SK-N-DZ (cell line): Measurements from ENCODE around the gene AGBL4.
A peak's percentile ranks its signal among the peaks of the same experiment; 100 is the strongest.
"Not testable (repeated sequence)": the region's sequence is repeated elsewhere in the genome, so short reads cannot be mapped to it uniquely, and the experiment has no call there.

ENCODE experiments used
- DNase-seq: peaks from one replicate; pipeline ENCODE4 v3.0.0-alpha.2; 2015; ENCODE audit warnings: low spot score

Gene AGBL4

GRCh38 chr1:48555271-48555670 is 1468.5 kb downstream of the AGBL4 start:
- no peak for DNase-seq

DNA sequence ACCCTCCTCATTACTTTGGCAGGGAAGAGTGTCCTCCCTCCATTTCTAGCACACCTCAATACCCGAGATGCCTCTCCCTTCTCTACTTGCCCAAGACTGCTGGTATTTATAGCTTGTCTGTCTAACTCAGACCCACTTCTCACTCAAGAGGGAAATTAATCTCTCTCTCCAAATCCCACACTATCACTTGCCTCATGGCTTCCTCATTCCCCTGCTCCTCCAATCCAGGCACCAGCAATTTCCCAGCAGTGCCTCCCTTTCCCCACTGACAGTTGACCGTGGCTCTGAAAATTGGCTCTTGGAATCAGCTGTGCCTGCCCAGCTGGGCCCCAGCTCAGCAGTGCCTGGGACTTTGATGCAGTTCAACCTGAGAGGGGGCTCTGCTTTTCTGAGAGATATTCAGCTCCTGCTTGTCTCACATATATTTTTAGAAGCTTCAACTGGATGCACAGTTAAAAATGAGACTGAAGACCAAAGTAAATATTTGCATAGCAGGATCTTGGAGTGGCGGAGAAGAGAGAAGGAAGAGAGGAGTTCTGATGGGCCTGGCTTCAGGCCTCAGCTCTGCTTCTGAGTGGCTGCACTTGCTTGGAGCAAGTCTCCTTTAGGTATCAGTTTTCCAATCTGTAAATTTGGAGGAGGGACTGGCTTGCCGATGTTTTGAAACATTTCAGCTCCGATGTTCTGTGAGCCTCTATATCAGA is 1470.7 kb downstream of the AGBL4 start:
- no peak for DNase-seq

GRCh38 chr1:48552420-48552819 is 1471.3 kb downstream of the AGBL4 start:
- DNase-seq = peak; percentile 32

- DNase-seq = no peak
Measured at GRCh38 chr1:48548985-48549384, 1474.8 kb downstream of the AGBL4 start.

DNA sequence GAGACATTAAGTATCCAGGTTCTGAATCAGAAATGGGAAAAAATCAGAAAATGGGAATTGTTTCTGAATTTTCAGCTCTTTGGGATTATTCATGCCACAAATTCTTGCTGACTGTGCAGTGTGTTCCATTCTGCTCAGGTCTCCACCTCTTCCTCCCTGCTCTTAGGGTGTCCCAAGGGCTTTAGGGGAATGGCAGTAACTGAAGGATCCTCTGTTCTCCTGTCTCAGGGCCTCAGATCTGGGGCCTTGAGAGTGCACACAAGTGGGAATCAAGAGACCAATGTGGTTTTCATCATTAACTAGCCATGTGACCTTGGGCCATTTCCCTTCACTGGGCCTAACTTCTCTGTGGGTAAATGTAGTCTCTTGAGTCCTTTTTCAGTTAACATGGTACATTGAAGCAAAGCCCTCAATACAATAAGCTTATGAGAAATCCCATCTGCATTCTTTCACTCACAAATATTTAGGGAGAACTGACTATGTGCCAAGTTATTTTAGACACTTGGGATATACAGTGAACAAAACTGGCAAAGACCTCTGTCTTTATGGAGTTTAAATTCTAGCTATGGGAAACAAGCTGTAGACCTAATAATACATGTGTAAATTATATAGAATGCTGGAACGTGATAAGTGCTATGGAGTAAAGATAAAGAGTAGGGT is 1476.1 kb downstream of the AGBL4 start:
- DNase-seq = no peak

DNA sequence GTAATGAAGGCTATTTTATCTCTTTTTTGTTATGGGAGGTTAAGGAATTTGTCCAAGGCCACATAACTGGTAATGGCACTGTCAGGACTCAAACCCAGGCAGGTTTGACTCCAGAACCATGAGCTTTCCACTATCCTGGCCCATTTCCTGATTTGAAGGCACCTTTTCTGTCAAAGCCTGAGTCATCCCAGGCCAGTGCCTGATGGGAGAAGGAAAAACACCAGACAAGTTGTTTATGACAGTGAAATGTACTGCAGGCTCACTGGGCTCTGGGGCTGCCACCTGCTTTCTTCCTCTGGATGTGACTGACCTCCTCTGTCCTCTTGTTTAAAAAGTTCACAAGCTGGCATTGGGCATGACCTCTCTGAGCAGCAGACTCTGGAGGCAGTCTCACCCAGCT is 1479.9 kb downstream of the AGBL4 start:
- no peak for DNase-seq

DNA sequence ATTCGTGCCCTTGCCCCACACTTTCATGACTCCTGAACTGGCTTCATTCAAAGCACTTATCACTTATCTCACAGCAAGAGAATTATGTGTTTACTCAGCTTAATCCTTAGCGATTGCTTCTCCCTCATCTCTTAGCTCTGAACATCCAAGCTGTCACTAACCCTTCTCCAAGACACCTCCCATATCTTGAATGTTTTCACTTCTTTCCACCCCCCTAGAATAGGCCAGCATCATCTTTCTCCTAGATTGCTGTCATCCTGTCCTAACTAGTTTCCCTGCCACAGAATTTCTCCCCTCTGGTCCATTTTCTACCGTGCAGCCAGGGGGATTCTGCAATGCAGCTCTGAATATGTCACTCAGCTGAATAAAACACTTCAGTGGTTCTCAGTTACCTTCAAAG is 1483.2 kb downstream of the AGBL4 start:
- DNase-seq = no peak

- DNase-seq = no peak
Measured at GRCh38 chr1:48536477-48536876, 1487.3 kb downstream of the AGBL4 start.

DNA sequence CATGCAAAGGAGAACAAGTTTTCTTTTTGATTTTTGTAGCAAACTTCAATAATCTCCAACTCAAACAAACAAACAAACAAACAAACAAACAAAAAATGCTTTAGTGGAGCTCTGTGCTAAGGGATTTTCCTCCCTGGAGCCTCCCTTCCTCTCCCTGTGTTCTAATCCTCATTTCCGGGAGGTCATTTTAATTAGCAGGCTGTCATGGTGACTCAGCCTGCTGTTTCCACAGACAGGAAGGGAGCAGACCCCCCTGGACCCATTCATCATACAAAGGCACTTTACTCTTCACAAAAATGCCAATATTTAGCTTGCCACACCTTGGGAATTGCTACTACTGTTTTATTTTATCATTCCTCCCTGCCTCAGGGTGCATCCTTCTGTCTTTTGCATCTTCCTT is 1490.8 kb downstream of the AGBL4 start:
- no peak for DNase-seq

DNA sequence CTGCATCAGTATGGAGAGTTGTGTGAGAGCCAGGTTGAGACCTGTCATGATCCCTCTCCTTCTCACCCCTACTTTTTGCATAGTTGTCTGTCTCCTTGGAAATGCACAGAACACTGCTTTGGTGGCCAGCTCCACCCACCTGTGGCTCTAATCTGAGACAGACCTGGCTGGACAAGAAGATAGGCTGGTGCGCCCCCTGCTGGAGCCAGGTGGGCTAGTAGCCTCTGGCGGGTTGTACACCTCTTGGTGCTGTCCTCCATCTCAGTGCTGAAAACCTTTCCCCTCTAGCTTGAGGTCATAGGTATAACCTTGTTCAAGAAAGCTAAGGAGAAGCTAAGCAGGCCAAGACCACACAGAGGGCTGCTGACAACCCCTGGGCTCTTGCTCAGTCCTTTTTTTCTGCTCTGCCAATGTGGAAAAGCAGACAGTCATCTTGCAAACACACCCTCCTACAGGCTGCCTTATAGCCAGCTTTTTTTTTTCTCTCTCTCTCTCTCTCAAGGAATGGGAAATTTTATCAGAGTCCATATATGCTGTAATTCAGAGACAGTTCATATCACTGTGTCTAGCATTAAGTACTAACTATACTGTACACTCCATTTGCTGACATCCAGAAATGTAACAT is 1492.9 kb downstream of the AGBL4 start:
- peak; percentile 63 for DNase-seq

GRCh38 chr1:48527051-48527450 is 1496.7 kb downstream of the AGBL4 start:
- DNase-seq = no peak

GRCh38 chr1:48526008-48526710 is 1497.6 kb downstream of the AGBL4 start:
- no peak for DNase-seq

DNA sequence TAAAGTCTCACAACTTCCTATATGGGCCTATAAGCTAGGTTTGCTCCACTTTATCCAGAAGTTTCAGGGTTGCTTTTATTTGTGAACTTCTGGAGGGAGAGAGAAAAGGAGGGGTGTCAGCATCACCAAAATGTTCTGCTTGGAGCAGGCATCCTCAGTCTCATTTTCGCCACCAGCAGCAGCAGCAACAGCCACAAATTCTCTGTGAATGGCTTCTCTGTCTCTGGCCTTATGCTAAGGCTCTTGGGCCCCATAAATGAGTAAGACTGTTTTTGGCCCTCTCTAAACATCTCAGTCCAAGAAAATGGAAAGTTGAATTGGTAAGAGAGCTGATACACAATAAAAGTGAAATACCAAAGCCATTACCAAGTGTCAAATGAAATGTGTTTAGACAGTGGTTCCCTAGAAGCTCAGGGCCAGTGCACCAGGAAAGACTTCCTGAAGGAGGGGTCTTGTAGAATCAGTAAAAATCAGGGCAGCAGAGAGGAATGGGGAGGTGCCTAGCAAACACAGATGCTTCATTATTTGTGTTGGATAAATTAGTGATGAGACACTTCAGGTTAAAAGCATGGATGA is 1498.8 kb downstream of the AGBL4 start:
- no peak for DNase-seq

- no peak for DNase-seq
Measured at GRCh38 chr1:48523558-48523957, 1500.2 kb downstream of the AGBL4 start.

DNA sequence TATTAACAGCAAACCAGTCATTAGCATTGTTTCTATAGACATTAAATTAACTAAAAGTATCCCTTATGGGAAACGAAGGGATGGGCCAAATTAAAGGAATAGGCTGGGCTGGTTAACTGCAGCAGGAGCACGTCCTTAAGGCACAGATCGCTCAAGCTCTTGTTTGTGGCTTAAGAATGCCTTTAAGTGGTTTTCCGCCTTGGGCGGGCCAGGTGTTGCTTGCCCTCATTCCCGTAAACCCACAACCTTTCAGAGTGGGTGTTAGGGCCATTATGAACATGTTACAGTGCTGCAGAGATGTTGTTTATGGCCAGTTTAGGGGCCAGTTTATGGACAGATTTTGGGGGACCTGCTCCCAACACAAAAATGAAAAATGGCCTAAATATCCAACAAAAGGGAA is 1503.9 kb downstream of the AGBL4 start:
- not testable (repeated sequence) for DNase-seq

- DNase-seq = no peak
Measured at GRCh38 chr1:48506870-48507269, 1516.9 kb downstream of the AGBL4 start.

- DNase-seq = no peak
Measured at GRCh38 chr1:48500541-48501450, 1523.0 kb downstream of the AGBL4 start.

DNA sequence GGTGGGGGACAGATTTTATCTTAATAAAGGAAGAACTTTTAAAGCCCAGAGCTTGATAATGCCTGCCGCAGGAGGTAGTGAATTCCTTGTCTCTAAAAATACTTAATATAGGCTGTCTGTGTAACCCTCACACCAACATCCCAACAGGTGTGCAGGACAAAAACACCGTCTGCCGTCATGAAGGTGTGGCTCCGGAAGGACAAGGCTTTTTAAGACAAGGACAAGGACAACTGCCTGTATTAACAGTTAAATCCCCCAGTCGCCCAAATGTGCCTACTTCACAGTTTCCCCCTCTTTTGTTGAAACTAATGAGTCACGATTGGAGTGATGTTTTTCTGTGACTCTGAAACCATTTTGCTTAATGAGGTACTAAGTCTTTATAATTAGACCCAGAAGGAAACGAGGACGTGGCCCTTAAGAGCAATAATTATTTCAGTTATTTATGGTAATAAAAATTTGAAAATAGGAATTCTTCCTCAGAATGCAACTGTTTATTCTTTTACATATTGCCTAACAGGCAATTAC is 1524.5 kb downstream of the AGBL4 start:
- DNase-seq = no peak

DNA sequence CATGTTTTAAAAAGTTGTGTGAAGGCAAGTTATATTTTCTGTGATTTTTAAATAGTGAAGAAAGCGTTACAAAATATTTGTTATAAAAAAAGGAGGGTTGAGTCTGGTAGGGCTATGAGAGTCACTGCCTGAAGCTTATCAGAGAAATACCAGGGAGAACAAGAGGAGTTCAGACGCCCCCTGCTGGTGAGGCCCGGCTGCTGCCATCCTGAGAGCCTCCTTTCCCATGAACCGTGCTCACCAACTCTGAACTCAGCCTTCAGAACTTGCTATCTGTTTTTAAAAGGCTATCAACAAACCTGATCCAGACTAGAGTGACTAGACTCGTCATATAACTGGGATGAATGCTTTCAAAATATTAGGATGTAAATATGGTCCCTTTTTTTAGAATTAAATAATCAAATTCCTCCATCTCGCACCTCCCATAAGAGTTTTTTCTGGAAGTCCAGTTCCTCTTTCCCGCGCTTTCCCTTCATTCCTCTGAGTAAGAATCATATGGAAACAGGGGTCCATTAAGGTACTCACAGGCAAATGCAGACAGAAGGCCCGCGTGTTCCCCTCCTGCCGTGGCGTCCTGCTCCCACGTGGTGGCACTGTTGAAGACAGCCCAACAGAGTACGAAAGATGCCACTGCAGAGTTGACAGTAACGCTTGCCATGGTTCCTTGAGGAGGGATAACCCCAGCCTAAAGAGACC is 1525.5 kb downstream of the AGBL4 start:
- peak; percentile 76 for DNase-seq

GRCh38 chr1:48495911-48496310 is 1527.8 kb downstream of the AGBL4 start:
- DNase-seq = no peak
